GM18951 (cell line): ENCODE results near the gene CCDC110.

Experiments used
- POLR2A ChIP-seq: IDR thresholded peaks from 4 replicates; pipeline ENCODE4 v1.6.1; 2011; ENCODE audit warnings: mild to moderate bottlenecking; ENCODE audit not compliant: insufficient read length, insufficient read depth; ENCODE audit errors: extremely low read depth
- in situ Hi-C: fragments of 300-500 bp; cut with MboI; formaldehyde crosslinking; loops from one replicate; pipeline ENCODE4 v1.12.0; 2022; ENCODE audit warnings: low sequenced_read_pairs, mixed read lengths, inconsistent platforms; ENCODE audit not compliant: unreplicated experiment

The CCDC110 gene

DNA sequence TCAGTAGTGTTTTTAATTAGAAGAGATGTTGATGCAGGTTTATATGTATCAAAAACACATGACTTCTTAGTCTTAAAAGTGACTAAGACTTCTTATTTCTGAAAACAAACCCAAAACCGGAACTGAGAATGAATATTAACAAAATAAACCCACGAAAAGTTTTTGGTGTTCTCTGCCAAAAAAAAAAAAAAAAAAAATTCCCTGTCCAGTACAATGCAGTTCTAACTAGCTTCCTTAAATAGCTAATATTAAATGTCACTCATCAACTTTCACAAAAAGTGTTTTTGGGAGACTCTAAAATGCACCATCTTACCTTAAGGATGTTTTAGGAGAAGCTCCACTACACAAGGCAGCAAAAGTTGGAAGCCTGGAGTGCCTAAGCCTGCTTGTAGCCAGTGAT, 72.9 kb downstream of the CCDC110 start:
- in situ Hi-C loops: no loop called here
- no peak for TF ChIP-seq POLR2A

DNA sequence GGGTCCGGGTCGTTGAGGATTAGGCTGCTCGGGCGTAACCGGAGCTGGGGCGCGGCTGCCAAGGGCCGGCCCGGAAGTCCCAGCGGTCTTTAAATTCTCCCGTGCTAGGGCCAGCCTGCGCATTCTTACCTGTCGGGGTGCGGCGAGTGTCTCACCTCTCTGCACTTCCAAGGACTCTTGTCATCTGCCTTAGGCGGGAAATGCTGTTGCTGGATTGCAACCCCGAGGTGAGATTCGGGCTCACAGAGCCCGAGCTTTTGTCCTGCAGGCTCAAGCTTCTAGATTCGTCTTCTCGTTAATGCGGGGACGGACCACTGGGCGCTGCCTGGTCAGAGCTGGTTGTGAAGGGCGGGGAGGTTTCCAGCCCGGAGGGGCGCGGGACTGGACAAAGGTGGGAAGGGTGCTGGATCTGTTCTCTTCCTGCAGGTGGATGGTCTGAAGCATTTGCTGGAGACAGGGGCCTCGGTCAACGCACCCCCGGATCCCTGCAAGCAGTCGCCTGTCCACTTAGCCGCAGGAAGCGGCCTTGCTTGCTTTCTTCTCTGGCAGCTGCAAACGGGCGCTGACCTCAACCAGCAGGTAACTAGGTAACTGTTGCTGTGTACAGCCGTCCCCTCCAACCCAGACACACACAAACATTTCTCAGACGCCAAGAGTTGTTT, 74.7 kb downstream of the CCDC110 start, which contains the start of gene ANKRD37:
ANKRD37 (plus strand) TSS at position 118 of the 662 bp plus-strand sequence; CDS start at position 201, 83 bp downstream.
- peak; percentile 11 for TF ChIP-seq POLR2A
- in situ Hi-C loops: no loop called here

DNA sequence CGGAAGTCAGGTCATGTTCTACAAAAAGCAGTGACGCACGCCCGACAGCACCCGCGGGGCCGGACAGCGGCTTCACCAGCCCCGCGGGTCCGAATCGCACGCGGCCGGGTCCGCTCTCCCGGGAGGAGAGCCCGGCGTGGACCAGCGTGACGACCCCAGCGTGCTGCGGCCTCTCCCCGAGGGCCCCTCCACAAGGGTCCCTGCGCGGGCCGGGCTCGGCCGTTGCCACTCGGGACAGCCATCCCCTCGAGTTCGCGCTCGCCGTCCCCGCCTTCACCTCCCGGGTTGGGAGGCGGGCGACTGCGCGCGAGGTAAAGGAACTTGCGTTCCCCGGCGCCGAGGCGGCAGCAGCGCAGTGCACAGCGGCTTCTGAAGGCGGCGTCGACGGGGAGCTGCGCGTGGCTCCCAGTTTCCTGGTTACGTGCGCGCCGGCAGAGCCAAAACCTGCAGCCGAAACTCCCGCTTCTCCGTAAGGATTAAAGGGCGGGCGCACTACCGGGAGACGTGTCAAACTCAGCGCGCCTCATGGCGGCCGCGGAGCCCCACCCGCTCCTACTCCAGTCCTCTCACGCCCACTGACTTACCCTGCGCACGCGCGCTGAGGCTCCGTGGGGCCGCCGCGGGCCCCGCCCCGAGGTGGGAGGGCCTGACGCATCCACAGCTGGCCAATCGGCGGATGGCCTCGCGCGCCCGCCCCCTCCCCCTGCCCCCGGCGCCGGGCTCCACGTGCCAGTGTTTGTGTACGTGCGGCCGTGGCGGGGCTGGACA, 75.4 kb downstream of the CCDC110 start:
- in situ Hi-C loops: no loop called here

DNA sequence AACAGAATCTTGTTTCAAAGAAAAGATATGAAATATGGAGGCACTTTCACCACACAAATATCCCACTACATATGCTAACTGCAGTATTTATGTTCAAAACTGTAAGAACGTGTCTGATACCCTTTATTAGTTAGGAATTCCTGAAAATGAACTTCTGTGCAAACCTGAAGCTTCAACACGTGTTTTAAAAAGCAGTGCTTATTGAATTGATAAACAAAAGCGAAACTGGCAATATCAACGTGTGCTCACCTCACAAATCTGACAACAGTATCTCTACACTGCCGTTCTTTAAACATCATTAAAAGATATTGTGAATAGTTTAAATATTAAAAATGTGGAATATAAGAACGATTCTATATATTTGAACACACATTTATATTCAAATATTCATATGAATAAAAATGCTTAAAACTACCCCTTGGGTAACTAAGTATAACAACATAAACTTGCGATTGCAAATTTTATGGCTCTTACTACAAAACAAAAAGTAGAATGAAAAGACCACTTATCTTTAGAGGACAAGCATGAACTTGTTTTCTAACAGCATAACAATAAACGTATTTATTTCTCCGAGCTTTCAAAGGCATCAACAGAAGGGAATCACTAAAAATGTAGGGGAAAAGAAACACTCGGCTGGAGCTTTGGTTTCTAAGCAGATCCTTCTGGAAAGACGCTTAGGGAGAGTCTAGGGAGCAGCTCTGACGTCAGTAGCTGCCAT, 76.1 kb downstream of the CCDC110 start, which contains the start of gene LRP2BP:
LRP2BP (minus strand) TSS at position 687 of the 718 bp plus-strand sequence. CDS start 17,738 bp downstream, outside the sequence.
- TF ChIP-seq POLR2A: no peak
- in situ Hi-C loops: no loop called here

More for the DNA sequence above, 75.4 kb downstream of the CCDC110 start:
- peak; percentile 75 for TF ChIP-seq POLR2A
